ENCODE data around the gene C2CD4A.

Gene C2CD4A

DNA sequence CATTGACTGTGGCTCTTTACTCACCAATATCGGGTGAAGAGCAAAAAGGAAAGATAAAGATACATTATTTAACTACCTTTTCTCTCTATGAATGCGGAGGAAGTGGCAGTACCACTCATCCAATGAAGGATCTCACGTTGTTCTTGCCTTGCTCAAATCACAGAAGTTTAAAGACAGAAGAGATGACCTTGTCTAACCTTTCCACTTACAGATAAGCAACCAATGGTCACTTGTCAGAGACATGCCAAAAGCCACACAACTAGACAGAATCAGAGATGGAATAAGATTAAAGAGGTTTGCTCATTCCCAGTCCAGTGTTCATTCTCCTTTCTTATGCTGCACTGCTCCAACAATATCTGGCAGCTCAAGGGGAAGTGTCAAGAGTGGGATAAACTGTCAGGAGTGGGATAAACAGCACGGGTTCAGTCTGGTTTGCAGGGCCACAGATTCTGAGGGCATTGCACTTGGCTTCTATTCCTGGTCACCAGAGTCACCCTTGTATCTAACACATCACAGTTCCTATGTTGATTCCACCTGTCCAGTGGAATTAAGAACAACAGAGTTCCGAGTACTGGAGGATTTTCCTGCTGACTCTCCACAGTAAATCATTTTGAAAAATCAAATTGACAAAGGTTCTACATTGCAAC lies 13.2 kb upstream of the C2CD4A start:
- peaks cover 48% of the 10 kb centered on the region for H3K4me1 Mint-ChIP-seq
- no peaks in the 10 kb centered on the region for H3K9me3 Mint-ChIP-seq
- H3K27ac Mint-ChIP-seq, result no peak overlapping the region
- ATAC-seq (no peak), DNase-seq (ENCODE audit: low spot score in 2 of 2) (no peak)
- peaks cover 17% of the 10 kb centered on the region for H3K36me3 Mint-ChIP-seq
- no peak overlapping the region for H3K4me3 Mint-ChIP-seq

DNA sequence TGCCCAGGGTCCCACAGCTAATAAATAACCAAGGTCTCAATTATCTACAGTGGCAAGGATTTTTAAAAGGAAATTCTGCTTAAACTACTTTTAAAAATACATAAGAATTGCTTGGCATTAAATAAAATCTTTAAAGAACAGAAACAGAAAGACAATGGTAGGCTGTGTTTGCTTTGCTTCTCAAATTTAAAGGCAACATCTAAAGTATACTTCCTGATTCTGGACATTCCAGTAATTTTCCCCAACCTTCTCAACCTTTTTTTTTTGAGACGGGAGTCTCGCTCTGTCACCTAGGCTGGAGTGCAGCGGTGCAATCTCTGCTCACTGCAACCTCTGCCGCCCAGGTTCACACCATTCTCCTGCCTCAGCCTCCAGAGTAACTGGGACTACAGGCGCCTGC lies 11.8 kb upstream of the C2CD4A start:
- no peak for ATAC-seq
- Mint-ChIP-seq H3K4me3 (no peak overlapping the region), H3K36me3 (peaks cover 18% of the 10 kb centered on the region), H3K9me3 (no peaks in the 10 kb centered on the region), H3K4me1 (peaks cover 49% of the 10 kb centered on the region), H3K27ac (no peak overlapping the region)
- no peak for DNase-seq (ENCODE audit: low spot score in 2 of 2)

DNA sequence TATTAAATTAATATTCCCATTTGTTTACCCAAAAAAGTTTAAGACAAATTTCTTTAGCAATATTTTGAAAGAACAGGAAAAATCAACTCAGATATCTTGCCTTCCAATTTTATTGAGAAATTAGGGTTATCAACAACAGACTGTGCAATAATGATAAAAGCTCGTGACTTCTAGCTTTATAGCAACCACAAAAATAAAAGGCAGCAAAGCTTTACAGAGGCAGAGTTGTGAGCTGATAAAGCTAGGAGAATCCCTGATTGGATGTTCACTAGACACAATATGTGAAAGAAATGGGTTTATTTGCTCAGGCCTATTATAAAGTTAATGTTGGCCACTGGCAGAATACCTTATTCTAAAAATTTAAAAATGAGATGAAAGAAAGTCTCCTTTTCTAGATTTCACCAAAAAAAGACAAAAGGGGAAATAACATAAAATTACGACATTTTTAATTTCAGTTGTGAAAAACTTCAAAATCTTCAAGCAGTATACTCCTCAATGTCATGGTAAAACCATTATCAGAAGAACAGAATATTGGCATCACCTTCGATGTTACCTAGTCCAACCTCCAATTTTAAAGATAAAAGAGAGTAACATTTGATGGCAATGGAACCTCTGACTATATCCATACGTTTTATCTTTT lies 9.3 kb upstream of the C2CD4A start:
- no peak overlapping the region for H3K4me3 Mint-ChIP-seq
- no peaks in the 10 kb centered on the region for H3K9me3 Mint-ChIP-seq
- no peak overlapping the region for H3K27ac Mint-ChIP-seq
- DNase-seq (ENCODE audit: low spot score in 2 of 2) (no peak), ATAC-seq (no peak)
- peaks cover 31% of the 10 kb centered on the region for H3K36me3 Mint-ChIP-seq
- peaks cover 57% of the 10 kb centered on the region for H3K4me1 Mint-ChIP-seq

- DNase-seq (ENCODE audit: low spot score in 2 of 2) (no peak), ATAC-seq (no peak)
- peaks cover 52% of the 10 kb centered on the region for H3K4me1 Mint-ChIP-seq
- H3K36me3 Mint-ChIP-seq, result peaks cover 31% of the 10 kb centered on the region
- no peaks in the 10 kb centered on the region for H3K9me3 Mint-ChIP-seq
- no peak overlapping the region for H3K27ac Mint-ChIP-seq
- H3K4me3 Mint-ChIP-seq, result peak overlapping the region; percentile 93
These were observed 8.3 kb upstream of the C2CD4A start for GRCh38 chr15:62058327-62059028.

DNA sequence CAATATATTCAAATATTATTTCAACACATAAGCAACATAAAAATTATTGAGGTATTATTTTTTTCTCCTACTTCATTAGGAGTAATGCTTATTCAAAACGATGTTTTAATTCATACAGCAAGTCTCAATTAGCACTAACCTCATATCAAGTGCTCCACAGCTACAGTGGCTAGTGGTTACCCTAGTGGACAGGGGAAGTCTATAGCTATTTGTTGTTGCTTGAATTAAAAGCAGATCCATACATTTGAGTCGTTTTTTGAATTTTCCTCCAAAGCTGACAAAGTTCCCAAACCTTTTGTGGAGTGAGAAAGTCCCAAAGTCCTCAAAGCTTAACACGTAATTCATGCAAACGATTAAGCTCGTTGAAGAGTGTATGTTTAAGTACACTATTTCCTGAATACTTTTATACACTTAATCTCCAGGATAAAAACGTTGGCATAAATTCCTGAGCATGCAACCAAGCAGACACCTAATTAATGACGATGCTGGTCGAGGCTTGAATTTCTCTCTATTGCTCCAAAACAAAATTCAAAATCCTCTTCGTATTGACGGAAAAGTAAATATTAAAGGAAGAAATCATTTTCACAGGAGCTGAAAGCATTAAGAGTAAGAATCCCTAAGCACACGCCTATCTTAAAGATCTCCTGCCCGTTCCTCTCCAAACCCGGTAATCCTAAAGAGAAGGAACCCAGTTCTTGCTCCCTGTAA lies 7.5 kb upstream of the C2CD4A start:
- ATAC-seq (no peak), DNase-seq (ENCODE audit: low spot score in 2 of 2) (no peak)
- Mint-ChIP-seq H3K27ac (peak overlapping the region; percentile 96), H3K4me1 (peaks cover 44% of the 10 kb centered on the region), H3K4me3 (peak overlapping the region; percentile 93), H3K9me3 (no peaks in the 10 kb centered on the region), H3K36me3 (peaks cover 31% of the 10 kb centered on the region)

GRCh38 chr15:62059816-62060112 lies 7.0 kb upstream of the C2CD4A start:
- peak overlapping the region; percentile 96 for H3K27ac Mint-ChIP-seq
- ATAC-seq (peak; percentile 87), DNase-seq (ENCODE audit: low spot score in 2 of 2) (peak; percentile 44 to 89)
- H3K4me3 Mint-ChIP-seq, result peak overlapping the region; percentile 93
- H3K36me3 Mint-ChIP-seq, result peaks cover 31% of the 10 kb centered on the region
- H3K4me1 Mint-ChIP-seq, result peaks cover 39% of the 10 kb centered on the region
- no peaks in the 10 kb centered on the region for H3K9me3 Mint-ChIP-seq

GRCh38 chr15:62060113-62060895 lies 6.5 kb upstream of the C2CD4A start, which contains the start of gene VPS13C:
TSS of gene VPS13C (minus strand) at chr15:62060447. CDS start at chr15:62060374, 73 bp downstream.
- H3K9me3 Mint-ChIP-seq, result no peaks in the 10 kb centered on the region
- peaks cover 38% of the 10 kb centered on the region for H3K4me1 Mint-ChIP-seq
- DNase-seq (ENCODE audit: low spot score in 2 of 2), result peak; percentile 90 to 94
- peak within 1 kb of the TSS; percentile 93 for H3K4me3 Mint-ChIP-seq
- peak within 1 kb of the TSS; percentile 96 for H3K27ac Mint-ChIP-seq
- peaks cover 31% of the 10 kb centered on the region for H3K36me3 Mint-ChIP-seq
- ATAC-seq, result peak; percentile 94

GRCh38 chr15:62060896-62061280 lies 5.9 kb upstream of the C2CD4A start:
- Mint-ChIP-seq H3K36me3 (peaks cover 31% of the 10 kb centered on the region), H3K4me1 (peaks cover 34% of the 10 kb centered on the region), H3K27ac (peak overlapping the region; percentile 96), H3K4me3 (peak overlapping the region; percentile 93), H3K9me3 (no peaks in the 10 kb centered on the region)
- no peak for DNase-seq (ENCODE audit: low spot score in 2 of 2)
- peak; percentile 9 for ATAC-seq

GRCh38 chr15:62063825-62064635 lies 2.7 kb upstream of the C2CD4A start:
- H3K9me3 Mint-ChIP-seq, result no peaks in the 10 kb centered on the region
- DNase-seq (ENCODE audit: low spot score in 2 of 2) (no peak), ATAC-seq (no peak)
- no peak overlapping the region for H3K4me3 Mint-ChIP-seq
- peaks cover 30% of the 10 kb centered on the region for H3K36me3 Mint-ChIP-seq
- H3K27ac Mint-ChIP-seq, result no peak overlapping the region
- peaks cover 31% of the 10 kb centered on the region for H3K4me1 Mint-ChIP-seq

DNA sequence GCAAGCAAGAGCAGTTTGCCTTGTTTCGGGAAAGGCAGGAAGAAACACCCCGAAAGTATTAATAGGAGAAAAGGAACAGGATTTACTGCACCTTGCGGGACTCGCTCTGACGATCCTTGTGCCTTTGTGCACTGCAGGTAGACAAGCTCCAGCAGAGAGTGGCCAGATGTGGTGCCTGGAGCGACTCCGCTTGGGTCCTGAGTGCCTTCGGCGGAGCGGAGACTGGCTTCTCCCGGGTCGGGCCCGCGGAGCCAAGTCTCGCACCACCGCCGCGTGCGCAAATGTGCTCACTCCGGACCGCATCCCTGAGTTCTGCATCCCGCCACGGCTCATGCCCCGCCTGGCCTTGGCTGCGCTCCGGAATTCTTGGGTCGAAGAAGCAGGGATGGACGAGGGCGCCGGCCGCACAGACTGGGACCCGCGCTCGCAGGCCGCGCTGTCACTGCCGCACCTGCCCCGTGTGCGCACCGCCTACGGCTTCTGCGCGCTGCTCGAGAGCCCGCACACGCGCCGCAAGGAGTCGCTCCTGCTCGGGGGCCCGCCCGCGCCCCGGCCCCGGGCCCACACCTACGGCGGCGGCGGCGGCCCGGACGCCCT lies 769 bp downstream of the C2CD4A start:
- peaks cover 18% of the 10 kb centered on the region for H3K4me1 Mint-ChIP-seq
- H3K36me3 Mint-ChIP-seq, result peaks cover 18% of the 10 kb centered on the region
- peak overlapping the region; percentile 88 for H3K4me3 Mint-ChIP-seq
- no peaks in the 10 kb centered on the region for H3K9me3 Mint-ChIP-seq
- ATAC-seq (peak; percentile 76), DNase-seq (ENCODE audit: low spot score in 2 of 2) (peak; percentile 17 to 57)
- peak overlapping the region; percentile 78 for H3K27ac Mint-ChIP-seq

DNA sequence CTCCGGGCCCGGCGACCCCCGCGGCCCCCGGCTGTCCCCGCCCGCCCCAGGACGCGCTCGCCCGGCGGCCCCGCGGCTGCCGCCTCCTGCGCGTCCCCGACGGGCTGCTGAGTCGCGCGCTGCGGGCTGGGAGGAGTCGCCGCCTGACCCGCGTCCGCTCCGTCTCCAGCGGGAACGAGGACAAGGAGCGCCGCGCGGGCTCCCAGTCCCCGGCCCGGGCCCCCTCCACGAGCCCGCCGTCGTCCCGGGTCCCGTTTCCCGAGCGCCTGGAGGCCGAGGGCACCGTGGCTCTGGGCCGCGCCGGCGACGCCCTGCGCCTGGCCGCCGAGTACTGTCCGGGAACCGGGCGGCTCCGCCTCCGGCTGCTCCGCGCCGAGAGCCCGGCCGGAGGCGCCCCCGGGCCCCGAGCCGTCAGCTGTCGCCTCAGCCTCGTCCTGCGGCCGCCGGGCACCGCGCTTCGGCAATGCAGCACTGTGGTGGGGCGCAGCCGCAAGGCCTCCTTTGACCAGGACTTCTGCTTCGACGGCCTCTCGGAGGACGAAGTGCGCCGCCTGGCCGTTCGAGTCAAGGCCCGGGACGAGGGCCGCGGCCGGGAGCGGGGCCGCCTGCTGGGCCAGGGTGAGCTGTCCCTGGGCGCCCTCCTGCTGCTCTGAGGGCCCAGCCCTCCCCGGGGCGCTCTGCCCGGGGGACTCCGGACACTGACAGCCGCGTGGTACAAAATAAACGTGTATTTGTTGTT lies 1.5 kb downstream of the C2CD4A start:
- DNase-seq (ENCODE audit: low spot score in 2 of 2), result peak; percentile 36 to 70
- no peaks in the 10 kb centered on the region for H3K9me3 Mint-ChIP-seq
- peak; percentile 73 for ATAC-seq
- peaks cover 18% of the 10 kb centered on the region for H3K36me3 Mint-ChIP-seq
- peak overlapping the region; percentile 88 for H3K4me3 Mint-ChIP-seq
- peaks cover 18% of the 10 kb centered on the region for H3K4me1 Mint-ChIP-seq
- H3K27ac Mint-ChIP-seq, result peak overlapping the region; percentile 92

- H3K27ac Mint-ChIP-seq, result peak overlapping the region; percentile 92
- H3K9me3 Mint-ChIP-seq, result no peaks in the 10 kb centered on the region
- ATAC-seq, result peak; percentile 53
- peaks cover 21% of the 10 kb centered on the region for H3K4me1 Mint-ChIP-seq
- H3K36me3 Mint-ChIP-seq, result peaks cover 18% of the 10 kb centered on the region
- H3K4me3 Mint-ChIP-seq, result peak overlapping the region; percentile 88
- no peak for DNase-seq (ENCODE audit: low spot score in 2 of 2)
These were observed 2.0 kb downstream of the C2CD4A start for GRCh38 chr15:62068810-62069167.

DNA sequence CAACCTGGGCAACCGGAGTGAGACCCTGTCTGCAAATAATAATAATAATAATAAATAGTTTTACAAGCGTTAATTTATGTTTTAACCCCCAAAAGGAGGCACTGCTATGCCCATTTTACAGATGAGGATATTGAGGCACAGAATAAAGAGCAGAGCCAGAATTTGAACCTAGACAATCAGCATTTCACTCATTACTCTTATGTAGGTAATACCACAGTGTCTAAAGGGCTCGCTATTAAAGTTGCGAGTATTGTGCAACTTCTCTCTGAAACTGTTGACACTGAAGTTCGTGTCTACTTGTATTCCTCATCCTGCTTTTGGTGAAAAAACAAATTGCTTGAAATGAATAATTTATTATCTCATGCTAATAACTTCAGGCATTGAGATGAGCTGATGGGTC lies 2.8 kb downstream of the C2CD4A start:
- ATAC-seq (no peak), DNase-seq (ENCODE audit: low spot score in 2 of 2) (no peak)
- H3K4me3 Mint-ChIP-seq, result peak overlapping the region; percentile 88
- no peak overlapping the region for H3K27ac Mint-ChIP-seq
- peaks cover 18% of the 10 kb centered on the region for H3K36me3 Mint-ChIP-seq
- H3K9me3 Mint-ChIP-seq, result no peaks in the 10 kb centered on the region
- H3K4me1 Mint-ChIP-seq, result peaks cover 24% of the 10 kb centered on the region

Data from stimulated activated effector memory CD8-positive, alpha-beta T cell treated with anti-CD3 and anti-CD28 coated beads, Interleukin-12 subunit alpha, Interleukin-12 subunit beta, amount 100 ng/mL, for 72 hours (primary cell).